Omental fat pad (tissue), 4 donors: ENCODE results near the gene AP5Z1. TPM values are rescaled to one million over a fixed set of nuclear protein-coding genes. Genes with fewer than 3 reads are reported as not detected.
A peak's percentile ranks its signal among the peaks of the same experiment; 100 is the strongest.

Experiments used
- ATAC-seq: fragments of 150-250 bp; one replicate; pipeline ENCODE4 v1.9.1; 2016; ENCODE audit warnings: mild to moderate bottlenecking, moderate library complexity; ENCODE audit not compliant: low FRiP score
- DNase-seq: peaks from one replicate; pipeline ENCODE4 v3.0.0-alpha.2; 2019; ENCODE audit warnings: low spot score
- total RNA-seq, 4 donors: library from RNA; depleted of rRNA; stranded (reverse); fragments of >200 nt; gene quantifications; one replicate each; pipeline ENCODE4 v1.1.0, GENCODE V29; 2016
- TF ChIP-seq, protein P1 (sequence below), 3 donors: fragments of 450-650 bp; IDR thresholded peaks; one replicate each; pipeline ENCODE4 v1.5.1; 2016 to 2017; ENCODE audit warnings: antibody characterized with exemption in 3 of 3, mild to moderate bottlenecking in 3 of 3, moderate library complexity in 2 of 3

The AP5Z1 gene
- total RNA-seq, 4 donors from 2014 or later: 14.8 to 36.9 (median 28.1) TPM

DNA sequence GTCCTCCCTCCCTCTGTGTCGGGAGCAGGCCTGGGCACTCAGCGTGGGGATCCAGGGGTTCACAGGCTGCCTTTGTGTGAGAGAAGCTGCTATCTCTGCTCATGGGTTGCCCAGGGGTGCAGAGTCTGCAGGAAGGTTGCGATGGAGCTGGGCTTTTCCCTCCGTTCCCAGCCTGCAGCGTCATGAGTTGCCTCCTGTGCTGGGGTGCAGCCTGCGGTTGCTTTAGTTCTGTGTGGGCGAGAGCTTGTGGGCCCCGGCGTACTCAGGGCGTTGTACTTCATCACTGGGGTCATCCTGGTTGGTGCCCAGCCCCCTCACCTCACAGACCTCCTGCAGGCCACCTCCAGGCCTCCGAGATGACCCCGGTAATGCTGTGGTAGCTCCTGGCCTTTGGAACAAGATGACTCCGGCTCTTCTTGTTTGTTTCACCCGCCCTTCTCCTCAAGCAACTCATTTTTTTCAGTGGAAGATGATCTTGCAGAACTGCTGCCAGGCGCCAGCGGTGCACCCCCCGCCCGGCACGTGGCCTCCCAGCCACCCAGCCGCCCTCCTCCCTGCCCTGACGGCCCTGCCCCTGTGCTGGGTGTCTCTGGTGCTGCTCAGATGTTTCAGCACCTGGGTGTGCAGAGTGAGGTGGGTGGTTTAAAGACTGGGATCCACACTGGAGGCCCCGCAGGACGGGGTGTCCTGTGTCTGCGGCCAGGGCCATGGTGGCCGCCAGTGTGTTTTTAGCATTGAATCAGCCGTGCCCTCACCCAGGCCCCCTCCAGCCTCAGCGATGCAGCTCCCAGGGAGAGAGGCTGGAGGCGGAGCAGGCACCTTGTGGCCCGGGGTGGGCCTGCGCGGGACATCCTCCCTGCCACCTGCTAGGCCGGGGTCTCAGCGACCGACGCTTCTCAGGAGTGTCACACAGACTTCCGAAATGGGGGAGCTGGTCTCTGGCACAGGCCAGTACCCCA lies 7.2 kb downstream of the AP5Z1 start:
- DNase-seq (no peak), ATAC-seq (no peak)
- TF ChIP-seq, protein P1, sequence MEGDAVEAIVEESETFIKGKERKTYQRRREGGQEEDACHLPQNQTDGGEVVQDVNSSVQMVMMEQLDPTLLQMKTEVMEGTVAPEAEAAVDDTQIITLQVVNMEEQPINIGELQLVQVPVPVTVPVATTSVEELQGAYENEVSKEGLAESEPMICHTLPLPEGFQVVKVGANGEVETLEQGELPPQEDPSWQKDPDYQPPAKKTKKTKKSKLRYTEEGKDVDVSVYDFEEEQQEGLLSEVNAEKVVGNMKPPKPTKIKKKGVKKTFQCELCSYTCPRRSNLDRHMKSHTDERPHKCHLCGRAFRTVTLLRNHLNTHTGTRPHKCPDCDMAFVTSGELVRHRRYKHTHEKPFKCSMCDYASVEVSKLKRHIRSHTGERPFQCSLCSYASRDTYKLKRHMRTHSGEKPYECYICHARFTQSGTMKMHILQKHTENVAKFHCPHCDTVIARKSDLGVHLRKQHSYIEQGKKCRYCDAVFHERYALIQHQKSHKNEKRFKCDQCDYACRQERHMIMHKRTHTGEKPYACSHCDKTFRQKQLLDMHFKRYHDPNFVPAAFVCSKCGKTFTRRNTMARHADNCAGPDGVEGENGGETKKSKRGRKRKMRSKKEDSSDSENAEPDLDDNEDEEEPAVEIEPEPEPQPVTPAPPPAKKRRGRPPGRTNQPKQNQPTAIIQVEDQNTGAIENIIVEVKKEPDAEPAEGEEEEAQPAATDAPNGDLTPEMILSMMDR (IDR thresholded peaks at IDR 0.05): no peak

DNA sequence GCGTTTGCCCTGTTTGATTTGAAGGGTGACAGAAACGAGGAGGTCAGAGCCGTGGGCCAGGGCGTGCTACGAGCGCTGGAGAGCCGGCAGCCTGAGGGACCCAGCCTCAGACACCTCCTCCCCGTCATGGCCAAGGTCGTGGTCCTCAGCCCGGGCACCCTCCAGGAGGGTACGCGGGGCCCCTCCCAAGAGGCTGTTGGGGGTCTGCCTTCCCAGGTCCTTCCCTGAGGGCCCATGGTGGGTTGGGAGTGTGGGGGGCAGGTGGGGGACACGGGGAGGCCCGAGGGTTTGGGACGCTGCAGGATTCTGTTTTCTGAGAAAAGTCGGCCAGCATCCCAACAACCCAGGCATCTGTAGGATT lies 7.8 kb downstream of the AP5Z1 start:
- TF ChIP-seq, protein P1 (IDR thresholded peaks at IDR 0.05): no peak
- ATAC-seq (no peak), DNase-seq (no peak)

DNA sequence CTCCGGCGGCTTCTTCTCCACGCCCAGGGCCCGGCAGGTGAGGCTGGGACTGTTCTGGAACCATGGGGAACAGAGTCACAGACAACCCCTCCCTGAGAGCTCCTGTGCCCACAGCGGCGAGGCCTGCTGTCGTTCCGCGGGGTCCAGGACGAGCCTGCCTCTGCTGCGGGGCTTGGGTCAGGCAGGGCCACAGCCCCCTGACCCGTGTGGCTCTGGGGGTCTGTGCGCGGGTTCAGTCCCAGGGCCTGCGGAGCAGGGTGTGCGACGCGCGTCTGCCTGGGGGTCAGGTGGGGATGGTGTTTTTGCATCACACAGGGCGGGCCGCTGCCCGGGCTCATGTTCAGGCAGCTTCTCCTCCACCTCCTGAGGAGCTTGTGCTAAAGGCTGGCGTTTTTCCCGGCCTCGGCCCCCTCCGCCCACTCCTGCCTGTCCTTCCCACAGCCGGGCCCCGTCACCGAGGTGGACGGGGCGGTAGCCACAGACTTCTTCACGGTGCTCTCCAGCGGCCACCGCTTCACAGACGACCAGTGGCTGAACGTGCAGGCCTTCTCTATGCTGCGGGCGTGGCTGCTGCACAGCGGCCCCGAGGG lies 8.4 kb downstream of the AP5Z1 start:
- DNase-seq (no peak), ATAC-seq (peak; percentile 17)
- TF ChIP-seq, protein P1 (IDR thresholded peaks at IDR 0.05): no peak

DNA sequence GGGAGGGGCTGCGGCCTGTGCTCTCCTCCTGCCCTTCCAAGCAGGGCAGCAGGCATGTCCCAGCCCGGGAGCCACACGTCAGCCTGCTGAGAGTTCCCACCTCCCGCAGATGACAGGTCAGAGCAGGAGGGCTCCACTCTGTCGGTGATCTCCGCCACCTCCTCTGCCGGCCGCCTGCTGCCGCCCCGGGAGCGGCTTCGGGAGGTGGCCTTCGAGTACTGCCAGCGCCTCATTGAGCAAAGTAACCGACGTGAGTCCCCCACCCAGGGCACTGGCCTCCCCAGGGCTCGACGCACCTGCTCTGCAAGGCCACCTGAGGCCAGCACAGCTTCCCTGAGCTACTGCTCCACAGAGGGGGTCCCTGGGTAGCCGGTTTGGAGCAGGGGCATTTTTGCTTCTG lies 9.4 kb downstream of the AP5Z1 start:
- ATAC-seq (no peak), DNase-seq (no peak)
- TF ChIP-seq, protein P1 (IDR thresholded peaks at IDR 0.05): no peak

DNA sequence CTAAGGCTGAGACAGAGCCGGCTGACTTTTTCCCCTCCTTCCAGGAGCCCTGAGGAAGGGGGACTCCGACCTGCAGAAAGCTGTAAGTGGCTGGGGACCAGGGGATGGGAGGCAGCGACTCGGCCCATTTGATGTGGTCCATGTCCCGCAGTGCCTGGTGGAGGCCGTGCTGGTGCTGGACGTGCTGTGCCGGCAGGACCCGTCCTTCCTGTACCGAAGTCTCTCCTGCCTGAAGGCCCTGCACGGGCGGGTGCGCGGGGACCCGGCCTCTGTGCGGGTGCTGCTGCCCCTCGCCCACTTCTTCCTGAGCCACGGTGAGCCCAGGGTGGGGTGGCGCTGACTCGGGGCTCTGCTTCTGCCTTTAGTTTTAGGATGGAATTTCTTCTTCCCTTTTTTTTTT lies 9.9 kb downstream of the AP5Z1 start:
- no peak for DNase-seq
- TF ChIP-seq, protein P1 (IDR thresholded peaks at IDR 0.05): no peak
- no peak for ATAC-seq

DNA sequence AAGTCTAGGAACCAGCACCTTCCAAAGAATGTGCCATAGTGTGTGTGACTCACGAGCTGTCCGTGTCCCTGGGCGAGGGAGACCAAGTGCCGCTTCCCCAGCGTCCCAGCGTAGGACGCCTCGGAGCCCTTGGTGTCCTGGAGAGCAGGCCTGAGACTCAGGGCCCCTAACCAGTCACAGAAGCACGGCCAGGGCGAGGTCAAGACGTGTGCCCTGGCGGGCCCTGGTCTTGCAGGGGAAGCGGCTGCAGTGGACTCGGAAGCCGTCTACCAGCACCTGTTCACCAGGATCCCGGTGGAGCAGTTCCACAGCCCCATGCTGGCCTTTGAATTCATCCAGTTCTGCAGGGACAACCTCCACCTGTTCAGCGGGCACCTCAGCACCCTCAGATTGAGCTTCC lies 10.6 kb downstream of the AP5Z1 start:
- no peak for ATAC-seq
- TF ChIP-seq, protein P1 (IDR thresholded peaks at IDR 0.05): no peak
- DNase-seq: no peak
